ENCODE measurements around the gene OOSP2.
"Not testable (repeated sequence)": the region's sequence is repeated elsewhere in the genome, so short reads cannot be mapped to it uniquely, and the experiment has no call there.

Gene OOSP2

GRCh38 chr11:60040109-60040508 is at the start of gene OOSP2:
Gene OOSP2, plus strand, starts transcription at chr11:60040409. Its CDS starts 51 bp downstream, at chr11:60040460.
- no peak for DNase-seq

- no peak for DNase-seq
These were observed 49.8 kb upstream of the OOSP2 start for GRCh38 chr11:59990421-59990820.

- no peak for DNase-seq
These were observed 47.8 kb upstream of the OOSP2 start for GRCh38 chr11:59992425-59992824.

- DNase-seq = no peak
These were observed 42.4 kb upstream of the OOSP2 start for GRCh38 chr11:59997800-59998199.

DNA sequence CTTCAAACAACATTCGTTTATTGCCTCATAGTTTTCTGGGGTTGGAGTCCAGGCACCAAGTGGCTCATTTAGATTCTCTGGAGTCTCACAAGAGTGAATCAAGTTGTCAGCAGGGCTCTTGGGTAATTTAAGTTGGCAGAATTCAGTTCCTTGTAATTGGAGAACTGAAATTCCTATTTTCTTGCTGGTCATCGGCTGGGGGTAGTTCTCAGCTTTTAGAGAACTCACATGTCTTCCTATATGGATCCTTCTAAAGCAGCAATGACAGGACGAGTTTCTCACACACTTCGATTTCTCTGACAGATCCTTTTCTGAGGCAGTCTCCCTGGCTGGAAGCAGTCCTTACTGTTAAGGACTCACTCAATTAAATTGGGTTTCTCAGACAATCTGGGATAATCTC is 40.5 kb upstream of the OOSP2 start:
- DNase-seq = no peak

DNA sequence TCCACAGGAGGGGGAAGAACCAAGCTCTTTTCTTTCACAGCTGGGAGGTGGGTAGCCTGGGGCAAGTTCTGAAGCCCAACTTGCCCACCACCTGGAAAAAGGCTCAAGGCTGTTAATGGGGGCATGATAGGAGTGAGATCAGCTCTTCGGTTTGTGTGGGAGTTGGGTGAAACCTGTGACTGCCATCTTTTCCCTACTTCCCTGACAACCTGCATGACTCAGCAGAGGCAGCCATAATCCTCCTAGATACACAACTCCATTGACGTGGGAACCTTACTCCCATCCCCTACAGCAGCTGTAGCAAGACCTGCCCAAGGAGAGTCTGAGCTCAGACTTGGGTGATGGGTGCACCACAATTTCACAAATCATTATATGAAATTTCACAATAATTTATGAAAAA is 36.5 kb upstream of the OOSP2 start:
- DNase-seq = no peak

DNA sequence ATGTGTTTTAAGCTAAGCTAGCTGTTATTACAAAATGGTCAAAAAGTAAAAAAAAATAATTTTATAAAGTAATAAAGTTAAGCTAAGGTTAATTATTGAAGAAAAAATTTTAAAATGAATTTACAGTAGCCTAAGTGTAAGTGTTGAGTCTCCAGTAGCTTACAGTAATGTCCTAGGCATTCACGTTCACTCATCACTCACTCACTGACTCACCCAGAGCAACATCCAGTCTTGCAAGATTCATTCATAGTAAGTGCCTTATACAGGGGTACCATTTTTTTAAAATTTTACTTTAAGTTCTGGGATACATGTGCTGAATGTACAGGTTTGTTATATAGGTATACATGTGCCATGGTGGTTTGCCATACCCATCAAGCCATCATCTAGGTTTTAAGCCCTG is 34.8 kb upstream of the OOSP2 start:
- no peak for DNase-seq

DNA sequence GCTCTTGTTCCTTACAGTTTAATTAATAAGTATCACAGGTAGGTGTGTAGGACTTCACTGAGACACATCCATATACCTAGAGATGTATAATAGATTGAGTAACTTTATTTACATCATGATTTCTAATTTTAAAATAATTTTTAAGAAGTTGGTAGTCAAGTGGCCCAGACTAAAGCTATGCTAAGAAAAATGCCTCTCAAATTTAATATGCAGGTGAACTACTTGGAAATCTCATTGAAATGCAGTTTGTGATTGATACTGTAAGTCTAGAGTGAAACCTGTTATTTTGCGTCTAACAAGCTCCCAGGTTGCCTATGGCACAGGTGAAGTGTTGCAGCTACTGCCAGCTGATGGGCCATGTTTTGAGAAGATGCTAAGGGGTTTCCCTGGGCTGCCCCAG is 23.3 kb upstream of the OOSP2 start, which contains the start of gene OOSP4B:
OOSP4B (plus strand) TSS at position 301 of the 400 bp plus-strand sequence.
- DNase-seq = no peak

DNA sequence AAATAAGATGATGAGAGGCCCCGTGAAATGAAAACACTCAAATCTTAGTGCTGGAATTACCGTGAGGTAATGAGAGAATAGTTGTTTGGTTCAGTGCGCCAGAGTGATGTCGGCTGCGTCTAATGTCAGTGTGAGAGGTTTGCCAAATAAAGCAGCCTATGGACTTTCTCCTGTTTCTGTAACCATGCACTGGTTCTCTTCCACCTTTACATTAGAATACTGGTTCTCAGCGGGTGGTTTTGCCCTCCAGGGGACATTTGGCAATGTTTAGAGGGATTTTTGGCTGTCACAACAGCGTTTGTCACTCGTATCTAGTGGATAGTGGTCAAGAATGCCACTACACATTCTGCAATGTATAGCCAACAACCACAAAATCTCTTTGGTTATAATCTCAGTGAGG is 22.2 kb upstream of the OOSP2 start:
- DNase-seq = no peak

- DNase-seq = not testable (repeated sequence)
These were observed 19.8 kb upstream of the OOSP2 start for GRCh38 chr11:60020376-60020775.

GRCh38 chr11:60029015-60029632 is 11.1 kb upstream of the OOSP2 start:
- no peak for DNase-seq

- DNase-seq = not testable (repeated sequence)
These were observed 10.2 kb downstream of the OOSP2 start for GRCh38 chr11:60050422-60050821.

DNA sequence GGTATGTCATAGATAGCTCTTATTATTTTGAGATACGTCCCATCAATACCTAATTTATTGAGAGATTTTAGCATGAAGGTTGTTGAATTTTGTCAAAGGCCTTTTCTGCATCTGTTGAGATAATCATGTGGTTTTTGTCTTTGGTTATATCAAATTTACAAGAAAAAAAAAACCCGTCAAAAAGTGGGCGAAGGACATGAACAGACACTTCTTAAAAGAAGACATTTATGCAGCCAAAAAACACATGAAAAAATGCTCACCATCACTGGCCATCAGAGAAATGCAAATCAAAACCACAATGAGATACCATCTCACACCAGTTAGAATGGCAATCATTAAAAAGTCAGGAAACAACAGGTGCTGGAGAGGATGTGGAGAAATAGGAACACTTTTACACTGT is 10.6 kb downstream of the OOSP2 start:
- DNase-seq = not testable (repeated sequence)

DNA sequence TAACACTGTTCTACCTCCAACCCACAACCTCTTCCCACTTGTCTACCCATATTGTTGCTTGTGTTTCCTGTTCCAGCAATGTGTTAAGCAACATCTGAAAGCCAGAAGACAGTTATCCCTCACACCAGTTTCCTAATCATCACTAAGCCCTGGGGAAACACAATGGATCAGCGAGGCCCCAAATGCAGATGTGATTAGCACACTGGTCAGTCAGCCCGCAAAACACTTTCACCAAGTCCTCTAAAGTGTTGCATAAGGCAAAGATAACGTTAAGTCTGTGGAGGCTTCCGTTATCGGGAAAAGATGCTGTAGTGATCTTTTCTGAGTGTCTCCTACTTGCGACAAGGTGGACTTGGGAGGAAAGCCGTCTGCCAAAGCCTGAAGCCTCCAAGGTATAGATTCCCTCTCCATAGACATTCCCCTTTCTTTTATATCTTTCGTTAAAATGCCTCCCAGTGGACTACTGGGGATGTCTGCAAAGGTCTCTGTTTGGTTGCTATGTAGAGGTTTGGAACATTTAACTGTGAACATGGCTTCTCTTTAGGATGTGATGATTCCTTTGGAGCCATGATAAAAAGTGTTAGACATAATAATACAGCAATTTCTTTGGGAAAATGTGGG is 16.2 kb downstream of the OOSP2 start, which contains the start of gene MS4A3:
MS4A3 (plus strand) TSS at position 317 of the 621 bp plus-strand sequence. CDS start 4,496 bp downstream, outside the sequence.
- DNase-seq = no peak

GRCh38 chr11:60059052-60059451 is 18.8 kb downstream of the OOSP2 start:
- DNase-seq = no peak

DNA sequence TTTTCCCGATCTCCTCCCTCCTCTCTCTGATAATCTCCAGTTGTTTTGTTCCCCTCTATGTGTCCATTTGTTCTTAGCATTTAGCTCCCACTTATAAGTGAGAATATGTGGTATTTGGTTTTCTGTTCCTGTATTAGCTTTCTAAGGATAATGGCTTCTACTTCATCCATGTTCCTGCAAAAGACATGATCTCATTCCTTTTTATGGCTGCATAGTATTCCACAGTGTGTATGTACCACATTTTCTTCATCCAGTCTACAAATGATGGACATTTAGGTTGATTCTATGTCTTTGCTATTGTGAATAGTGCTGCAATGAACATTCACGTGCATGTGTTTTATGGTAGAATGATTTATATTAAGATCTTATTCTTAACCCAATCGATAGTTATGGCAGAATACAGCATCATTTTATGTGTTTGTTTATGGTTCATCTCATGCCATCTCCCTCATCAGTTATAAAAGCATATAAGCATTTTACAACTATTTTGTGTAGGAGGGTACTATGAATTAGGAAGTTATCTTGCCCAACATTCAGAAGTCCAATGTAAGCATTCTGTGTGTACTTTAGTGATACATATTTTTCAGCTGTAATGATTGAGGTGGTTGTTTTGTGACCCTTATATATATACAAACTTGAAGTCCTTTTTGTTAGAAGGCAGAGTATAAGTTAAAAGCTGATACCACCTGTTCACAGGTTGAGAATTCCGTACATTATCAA is 19.5 kb downstream of the OOSP2 start:
- no peak for DNase-seq

GRCh38 chr11:60064111-60064510 is 23.9 kb downstream of the OOSP2 start:
- DNase-seq = no peak

DNA sequence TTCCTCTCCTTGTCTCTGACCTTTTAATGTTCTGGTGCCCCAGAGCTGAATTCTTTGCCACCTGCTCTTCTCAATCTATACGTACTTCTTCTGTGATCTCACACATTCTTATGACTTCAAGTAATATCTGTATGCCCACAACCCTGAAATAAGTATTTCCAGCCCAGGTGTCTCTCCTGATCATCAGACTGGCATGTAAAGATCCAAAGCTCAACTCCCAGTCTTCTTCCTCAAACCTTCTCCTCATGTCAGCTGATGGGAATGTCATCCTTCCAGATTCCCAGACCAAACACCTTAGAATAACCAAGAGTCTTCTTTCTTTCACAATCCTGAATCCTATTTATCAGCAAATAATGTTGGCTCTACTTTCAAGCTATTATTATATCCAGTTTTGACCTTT is 25.6 kb downstream of the OOSP2 start:
- DNase-seq = no peak

GRCh38 chr11:60069450-60069849 is 29.2 kb downstream of the OOSP2 start:
- DNase-seq = no peak

- not testable (repeated sequence) for DNase-seq
These were observed 31.4 kb downstream of the OOSP2 start for GRCh38 chr11:60071644-60072043.

- DNase-seq = no peak
These were observed 37.1 kb downstream of the OOSP2 start for GRCh38 chr11:60077216-60077817.

DNA sequence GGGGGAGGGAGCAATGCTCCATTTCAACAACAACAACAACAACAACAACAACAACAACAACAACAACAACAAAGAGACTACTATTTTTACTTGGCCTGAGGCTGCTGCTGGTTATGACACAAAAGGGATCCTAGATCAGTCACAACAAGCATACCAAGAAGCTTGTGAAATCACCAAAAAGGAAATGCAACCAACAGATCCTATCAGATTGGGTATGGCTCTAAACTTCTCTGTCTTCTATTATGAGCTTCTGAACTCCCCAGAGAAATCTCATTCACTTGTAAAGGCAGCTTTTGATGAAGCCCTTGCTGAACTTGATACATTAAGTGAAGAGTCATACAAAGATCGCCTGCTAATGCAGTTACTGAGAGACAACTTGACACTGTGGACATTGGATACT is 37.8 kb downstream of the OOSP2 start:
- no peak for DNase-seq

- DNase-seq = no peak
These were observed 38.5 kb downstream of the OOSP2 start for GRCh38 chr11:60078745-60079144.

DNA sequence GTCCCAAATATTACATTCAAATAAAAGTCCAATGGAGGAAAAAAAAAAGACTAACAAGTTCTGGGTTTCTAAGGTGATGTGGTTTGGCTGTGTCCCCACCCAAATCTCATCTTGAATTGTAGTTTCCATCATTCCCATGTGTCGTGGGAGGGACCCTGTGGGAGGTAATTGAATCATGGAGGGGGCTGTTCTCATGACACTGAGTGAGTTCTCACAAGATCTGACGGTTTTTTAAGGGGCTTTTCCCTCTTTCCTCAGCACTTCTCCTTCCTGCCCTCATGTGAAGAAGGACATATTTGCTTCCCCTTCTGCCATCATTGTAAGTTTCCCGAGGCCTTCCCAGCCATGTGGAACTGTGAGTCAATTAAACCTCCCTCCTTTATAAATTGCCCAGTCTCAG is 40.3 kb downstream of the OOSP2 start:
- no peak for DNase-seq

Measured in activated CD4-positive, alpha-beta T cell treated with anti-CD3 and anti-CD28 coated beads, Interleukin-2, amount 50 U/mL, for 48 hours (primary cell).